CD14-positive monocyte (primary cell): ENCODE measurements around the gene BIRC5. TPM values are rescaled to one million over a fixed set of nuclear protein-coding genes. Genes with fewer than 3 reads are reported as not detected.

Source experiments
- DNase-seq, 3 donors: peaks; one replicate each; pipeline ENCODE4 v3.0.0-alpha.2; 2011 to 2022
- H2AFZ ChIP-seq: 2 replicates; pipeline ENCODE4 v1.6.0; 2012; ENCODE audit warnings: mild to moderate bottlenecking, low read depth, low read length, inconsistent platforms; ENCODE audit not compliant: insufficient read depth, poor library complexity, severe bottlenecking
- H3K27ac ChIP-seq, 2 donors: 1 replicate in 1 of 2; 2 replicates in 1 of 2; pipeline ENCODE4 v1.5.1; 2012 to 2013; ENCODE audit warnings: low read length in 2 of 2, control low read depth in 1 of 2, inconsistent platforms in 1 of 2, low read depth in 1 of 2, mild to moderate bottlenecking in 1 of 2
- H3K27me3 ChIP-seq, 2 donors: one replicate each; pipeline versions ENCODE4 v1.6.0 to v1.6.1; 2011 to 2013; ENCODE audit warnings: low read length in 2 of 2; ENCODE audit not compliant: control insufficient read depth in 2 of 2, insufficient read depth in 2 of 2
- H3K36me3 ChIP-seq, 2 donors: replicated peaks in 1 of 2; 1 replicate in 1 of 2; 2 replicates in 1 of 2; pipeline versions ENCODE4 v1.5.1 to v1.6.1; 2012 to 2013; ENCODE audit warnings: low read length in 2 of 2, control low read depth in 1 of 2, inconsistent platforms in 1 of 2, mild to moderate bottlenecking in 1 of 2; ENCODE audit not compliant: insufficient read depth in 2 of 2, control insufficient read depth in 1 of 2
- H3K4me1 ChIP-seq, 2 donors: 1 replicate in 1 of 2; 2 replicates in 1 of 2; pipeline versions ENCODE4 v1.5.1 to v1.6.1; 2012 to 2013; ENCODE audit warnings: low read length in 2 of 2, control low read depth in 1 of 2, inconsistent platforms in 1 of 2, mild to moderate bottlenecking in 1 of 2, moderate library complexity in 1 of 2; ENCODE audit not compliant: insufficient read depth in 2 of 2, control insufficient read depth in 1 of 2
- H3K4me2 ChIP-seq: replicated peaks from 2 replicates; pipeline ENCODE3; 2012; ENCODE audit warnings: low read length, moderate library complexity, mild to moderate bottlenecking; ENCODE audit not compliant: poor library complexity, severe bottlenecking; ENCODE audit errors: extremely low read depth
- H3K4me3 ChIP-seq, 3 experiments: fragments of 200-600 bp in 1 of 3; sonication (generic) in 1 of 3; replicated peaks in 1 of 3; 1 replicate in 2 of 3; 2 replicates in 1 of 3; pipeline ENCODE4 v1.5.1; 2011 to 2013; ENCODE audit warnings: low read length in 3 of 3, mild to moderate bottlenecking in 3 of 3, control low read depth in 2 of 3, low read depth in 2 of 3, inconsistent platforms in 1 of 3, moderate library complexity in 1 of 3
- H3K79me2 ChIP-seq: 2 replicates; pipeline ENCODE4 v1.6.0; 2012; ENCODE audit warnings: mild to moderate bottlenecking, control low read depth, inconsistent platforms, low read length, moderate library complexity; ENCODE audit not compliant: insufficient read depth
- H3K9ac ChIP-seq: 2 replicates; pipeline ENCODE4 v1.6.0; 2017; ENCODE audit warnings: low read length, mild to moderate bottlenecking; ENCODE audit not compliant: insufficient read depth, poor library complexity, severe bottlenecking
- H3K9me3 ChIP-seq, 2 donors: replicated peaks in 1 of 2; 1 replicate in 1 of 2; 2 replicates in 1 of 2; pipeline versions ENCODE4 v1.5.1 to v1.6.1; 2012 to 2013; ENCODE audit warnings: low read length in 2 of 2, control low read depth in 1 of 2; ENCODE audit not compliant: control insufficient read depth in 1 of 2, insufficient read depth in 1 of 2
- H4K20me1 ChIP-seq: 2 replicates; pipeline ENCODE4 v1.6.0; 2012; ENCODE audit warnings: mild to moderate bottlenecking, low read length, control low read depth, moderate library complexity; ENCODE audit not compliant: insufficient read depth
- H3K27ac Mint-ChIP-seq, 7 donors: one replicate each; pipeline ENCODE4 v1.8.0; 2020; ENCODE audit warnings: mild to moderate bottlenecking in 7 of 7, mixed read lengths in 7 of 7, moderate library complexity in 6 of 7, inconsistent platforms in 2 of 7
- H3K27me3 Mint-ChIP-seq, 3 donors: one replicate each; pipeline ENCODE4 v1.8.0; 2021 to 2022; ENCODE audit warnings: low read depth in 3 of 3, mild to moderate bottlenecking in 3 of 3, mixed read lengths in 3 of 3, moderate library complexity in 3 of 3, inconsistent platforms in 1 of 3
- H3K36me3 Mint-ChIP-seq, 2 donors: one replicate each; pipeline ENCODE4 v1.8.0; 2020; ENCODE audit warnings: mixed read lengths in 2 of 2, inconsistent platforms in 1 of 2, mild to moderate bottlenecking in 1 of 2
- H3K4me1 Mint-ChIP-seq: one replicate; pipeline ENCODE4 v1.8.0; 2020; ENCODE audit warnings: mild to moderate bottlenecking, mixed read lengths
- H3K4me3 Mint-ChIP-seq, 2 donors: one replicate each; pipeline ENCODE4 v1.8.0; 2020; ENCODE audit warnings: mild to moderate bottlenecking in 2 of 2, mixed read lengths in 2 of 2, moderate library complexity in 1 of 2
- H3K9me3 Mint-ChIP-seq, 7 donors: one replicate each; pipeline ENCODE4 v1.8.0; 2020 to 2022; ENCODE audit warnings: mixed read lengths in 7 of 7, mild to moderate bottlenecking in 6 of 7, moderate library complexity in 6 of 7, inconsistent platforms in 2 of 7
- WGBS: methylation state at CpG from one replicate; pipeline ENCODE4 v1.1.5; 2013; ENCODE audit warnings: missing lambda C conversion rate; ENCODE audit not compliant: insufficient coverage; 5-methylcytosine and 5-hydroxymethylcytosine counted together
- intact Hi-C, 2 donors: fragments of 100-400 bp; cut with micrococcal nuclease; formaldehyde crosslinking; loops; one replicate each; pipeline versions ENCODE4 v1.15.0 to v1.15.1; 2023
- polyA plus RNA-seq, 3 donors: library from polyadenylated mRNA; depleted of rRNA in 1 of 3; unstranded in 2 of 3; stranded (reverse) in 1 of 3; fragments of 300-500 nt in 2 of 3; fragments of >200 nt in 1 of 3; fragmentation: Illumina TruSeq in 2 of 3; gene quantifications; 1 replicate in 2 of 3; 2 replicates in 1 of 3; pipeline ENCODE4 v1.2.3, GENCODE V29; 2012 to 2021
- TF ChIP-seq, protein P1 (sequence below): fragments of 200-600 bp; IDR thresholded peaks from one replicate; pipeline ENCODE4 v1.8.0; 2022; ENCODE audit warnings: antibody characterized with exemption, mild to moderate bottlenecking

The BIRC5 gene
- polyA plus RNA-seq, 3 donors, result 0.20 TPM; not detected in 2

DNA sequence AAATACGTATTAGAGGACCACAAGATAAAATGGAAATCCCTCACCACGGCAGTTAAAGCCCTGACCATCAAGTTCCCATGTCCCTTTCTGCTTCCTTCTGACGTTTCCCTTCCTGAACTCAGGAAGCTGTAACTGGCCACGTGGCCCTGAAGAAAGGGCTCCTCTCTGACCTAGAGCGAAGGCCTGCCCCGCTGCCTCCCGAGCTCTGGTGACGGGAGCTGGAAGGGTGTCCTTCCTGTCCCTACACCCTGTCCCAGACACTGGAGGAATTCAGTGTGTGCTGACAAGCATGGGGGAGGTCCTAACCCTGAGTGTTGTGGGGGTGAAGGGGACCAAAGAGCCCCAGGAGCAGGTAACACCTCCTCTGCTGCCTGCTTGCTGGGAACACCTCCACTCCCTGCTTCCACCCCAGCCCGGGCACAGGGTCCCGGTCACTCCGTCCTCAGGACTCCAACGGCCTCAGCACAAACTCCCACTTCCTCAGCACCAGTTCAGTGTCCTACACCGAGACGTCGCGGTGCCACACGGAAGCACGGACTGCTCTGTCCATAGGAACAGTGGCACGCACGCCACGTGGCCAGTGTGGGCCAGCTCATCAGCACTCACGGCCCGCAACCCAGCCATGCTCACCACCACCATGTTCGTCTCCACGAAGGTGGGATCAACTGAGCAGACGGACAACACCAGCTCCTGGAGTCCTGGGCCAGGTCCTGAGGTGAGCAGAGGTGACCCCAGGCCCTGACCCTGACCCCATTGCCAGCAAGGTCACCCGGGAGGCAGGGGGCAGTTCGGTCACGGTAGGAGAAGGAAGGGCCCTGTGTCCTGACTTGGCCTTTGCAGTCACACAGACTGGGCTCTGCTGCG is 34.2 kb downstream of the BIRC5 start:
- no peaks in the 10 kb centered on the region for H3K36me3 ChIP-seq
- no peaks in the 10 kb centered on the region for H3K36me3 Mint-ChIP-seq
- peaks cover 7 to 16% (median 10%) of the 10 kb centered on the region in 3 donors for H3K27me3 Mint-ChIP-seq
- no peak overlapping the region for H3K4me3 Mint-ChIP-seq
- no peaks in the 10 kb centered on the region for H3K9me3 ChIP-seq
- H3K27ac ChIP-seq, result no peak overlapping the region
- H3K4me1 ChIP-seq, result peaks cover 4 to 12% of the 10 kb centered on the region in 2 donors
- no peak overlapping the region for H3K4me3 ChIP-seq
- H3K9me3 Mint-ChIP-seq, result peaks cover 0 to 3% (median 0%) of the 10 kb centered on the region in 7 donors
- DNase-seq, result no peak
- H3K4me2 ChIP-seq, result no peak overlapping the region
- TF ChIP-seq, protein P1, sequence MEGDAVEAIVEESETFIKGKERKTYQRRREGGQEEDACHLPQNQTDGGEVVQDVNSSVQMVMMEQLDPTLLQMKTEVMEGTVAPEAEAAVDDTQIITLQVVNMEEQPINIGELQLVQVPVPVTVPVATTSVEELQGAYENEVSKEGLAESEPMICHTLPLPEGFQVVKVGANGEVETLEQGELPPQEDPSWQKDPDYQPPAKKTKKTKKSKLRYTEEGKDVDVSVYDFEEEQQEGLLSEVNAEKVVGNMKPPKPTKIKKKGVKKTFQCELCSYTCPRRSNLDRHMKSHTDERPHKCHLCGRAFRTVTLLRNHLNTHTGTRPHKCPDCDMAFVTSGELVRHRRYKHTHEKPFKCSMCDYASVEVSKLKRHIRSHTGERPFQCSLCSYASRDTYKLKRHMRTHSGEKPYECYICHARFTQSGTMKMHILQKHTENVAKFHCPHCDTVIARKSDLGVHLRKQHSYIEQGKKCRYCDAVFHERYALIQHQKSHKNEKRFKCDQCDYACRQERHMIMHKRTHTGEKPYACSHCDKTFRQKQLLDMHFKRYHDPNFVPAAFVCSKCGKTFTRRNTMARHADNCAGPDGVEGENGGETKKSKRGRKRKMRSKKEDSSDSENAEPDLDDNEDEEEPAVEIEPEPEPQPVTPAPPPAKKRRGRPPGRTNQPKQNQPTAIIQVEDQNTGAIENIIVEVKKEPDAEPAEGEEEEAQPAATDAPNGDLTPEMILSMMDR, result no peak
- intact Hi-C loops, result no loop called here
- no peaks in the 10 kb centered on the region for H3K79me2 ChIP-seq
- no peak overlapping the region for H3K9ac ChIP-seq
- WGBS, result 90% methylated on average over 23 of the region's 30 CpGs
- H4K20me1 ChIP-seq, result no peaks in the 10 kb centered on the region
- peaks cover 10% of the 10 kb centered on the region for H3K4me1 Mint-ChIP-seq
- H3K27me3 ChIP-seq, result peaks cover 0 to 10% of the 10 kb centered on the region in 2 donors
- no peak overlapping the region for H2AFZ ChIP-seq
- H3K27ac Mint-ChIP-seq, result peak overlapping the region in 2 of 7 donors; percentile 18 to 22

DNA sequence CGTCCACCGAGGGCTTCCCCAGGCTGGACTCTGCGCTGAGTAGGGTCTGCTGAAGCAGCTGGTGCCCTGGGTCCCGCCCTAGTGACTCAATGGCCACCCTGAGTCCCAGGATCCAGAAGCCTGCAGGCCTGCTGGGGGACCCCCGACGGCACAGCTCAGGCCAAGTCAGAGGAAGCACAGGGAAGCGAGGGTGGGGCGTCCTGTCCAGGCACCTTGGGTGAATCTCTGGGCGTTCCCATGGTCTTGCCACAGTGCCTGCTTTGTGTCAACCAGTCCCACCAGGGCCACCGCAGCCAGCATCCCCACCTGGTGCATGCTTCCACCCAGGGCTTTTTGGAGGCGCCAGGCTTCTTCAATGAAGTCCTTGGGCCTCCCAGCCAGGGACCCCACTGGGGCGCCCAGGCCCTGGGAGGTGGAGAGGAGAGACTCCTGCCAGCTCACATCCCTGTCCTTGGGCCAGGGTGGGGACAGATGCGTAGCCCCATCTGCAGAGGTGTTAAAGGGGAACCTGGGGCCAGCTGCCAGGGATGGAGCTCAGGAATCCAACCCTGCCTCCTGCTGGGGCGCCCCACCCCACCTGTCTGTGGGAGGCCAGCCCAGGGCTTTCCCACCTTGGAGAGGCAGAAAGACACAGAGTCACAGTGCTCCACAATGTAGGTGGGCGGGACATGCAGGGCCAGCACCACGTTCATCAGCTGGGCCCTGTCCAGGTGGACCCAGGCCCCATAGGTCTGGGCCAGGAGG is 35.2 kb downstream of the BIRC5 start:
- no peak for DNase-seq
- H3K36me3 Mint-ChIP-seq, result no peaks in the 10 kb centered on the region
- H3K27ac ChIP-seq, result no peak overlapping the region
- peaks cover 10 to 19% of the 10 kb centered on the region in 2 donors for H3K4me1 ChIP-seq
- 96% methylated on average over 16 of the region's 16 CpGs for WGBS
- H3K9ac ChIP-seq, result no peak overlapping the region
- no peaks in the 10 kb centered on the region for H4K20me1 ChIP-seq
- H2AFZ ChIP-seq, result no peak overlapping the region
- peaks cover 11% of the 10 kb centered on the region for H3K4me1 Mint-ChIP-seq
- no peaks in the 10 kb centered on the region for H3K79me2 ChIP-seq
- no peak overlapping the region for H3K4me3 ChIP-seq
- peaks cover 0 to 3% (median 0%) of the 10 kb centered on the region in 7 donors for H3K9me3 Mint-ChIP-seq
- H3K27me3 ChIP-seq, result peaks cover 0 to 10% of the 10 kb centered on the region in 2 donors
- intact Hi-C loops, result no loop called here
- H3K27ac Mint-ChIP-seq, result no peak overlapping the region
- TF ChIP-seq, protein P1, result no peak
- H3K36me3 ChIP-seq, result no peaks in the 10 kb centered on the region
- peaks cover 8 to 13% (median 10%) of the 10 kb centered on the region in 3 donors for H3K27me3 Mint-ChIP-seq
- no peaks in the 10 kb centered on the region for H3K9me3 ChIP-seq
- H3K4me2 ChIP-seq, result no peak overlapping the region
- no peak overlapping the region for H3K4me3 Mint-ChIP-seq
